Hepatocyte (in vitro differentiated cells): Measurements from ENCODE around the gene SLFNL1.

ENCODE experiments used
- CTCF ChIP-seq: fragments of 200-600 bp; sonication (generic); IDR thresholded peaks from 2 replicates; pipeline ENCODE4 v1.5.1; 2016; ENCODE audit warnings: antibody characterized with exemption, mild to moderate bottlenecking; ENCODE audit not compliant: poor library complexity
- EZH2phosphoT487 ChIP-seq: fragments of 200-600 bp; sonication (generic); IDR thresholded peaks from one replicate; pipeline ENCODE4 v1.6.1; 2018; ENCODE audit warnings: antibody characterized with exemption, mild to moderate bottlenecking, low read depth, moderate library complexity; ENCODE audit not compliant: unreplicated experiment, severe bottlenecking

DNA sequence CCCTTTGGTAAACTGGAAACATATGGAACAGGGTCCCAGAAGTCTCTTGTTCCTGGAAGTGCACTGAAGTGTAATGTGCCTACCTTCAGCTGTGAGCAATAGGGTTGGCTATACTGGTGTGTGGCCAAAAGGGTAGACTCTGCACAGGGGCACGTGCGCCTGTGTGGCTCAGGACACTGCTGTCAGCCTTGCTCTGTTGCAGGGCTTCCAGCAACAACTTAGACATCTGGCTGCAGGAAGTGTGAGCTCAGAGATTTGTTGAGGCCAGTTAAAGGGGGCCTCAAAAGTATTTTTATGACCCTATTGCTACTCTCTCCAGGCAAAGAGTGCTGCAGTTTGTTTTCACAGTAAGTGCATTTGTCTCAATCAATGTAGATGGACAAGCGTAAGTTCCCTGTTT, 34.6 kb downstream of the SLFNL1 start:
- TF ChIP-seq CTCF (no peak), EZH2phosphoT487 (no peak)
